ENCODE measurements around the gene PTX4. TPM values are rescaled to one million over a fixed set of nuclear protein-coding genes. Genes with fewer than 3 reads are reported as not detected.

PTX4 gene
- total and polyA plus RNA-seq, 4 donors = 0.08 to 0.61 TPM; not detected in 2

- Histone ChIP-seq H3K27me3 (ENCODE audit: control insufficient read depth in 4 of 4, insufficient read depth in 4 of 4, low read length in 3 of 4) (no peaks in the 10 kb centered on the region), H3K4me3 (ENCODE audit: low read depth in 1 of 3, low read length in 3 of 3) (no peak overlapping the region), H3K36me3 (ENCODE audit: control insufficient read depth in 4 of 4, insufficient read depth in 3 of 4, low read depth in 1 of 4, low read length in 3 of 4) (no peaks in the 10 kb centered on the region), H3K9me3 (ENCODE audit: control insufficient read depth in 4 of 4, low read length in 3 of 4) (no peaks in the 10 kb centered on the region), H3K4me1 (ENCODE audit: control insufficient read depth in 4 of 4, insufficient read depth in 4 of 4, low read length in 3 of 4) (no peaks in the 10 kb centered on the region), H3K9ac (ENCODE audit: low read depth in 1 of 2, low read length in 2 of 2) (no peak overlapping the region), H3K27ac (ENCODE audit: low read depth in 1 of 2, low read length in 2 of 2) (no peak overlapping the region)
- WGBS = 90% methylated on average over 40 of the region's 40 CpGs
- TF ChIP-seq YY1 (IDR thresholded peaks at IDR 0.05) (no peak), FOXA1 (IDR thresholded peaks at IDR 0.05) (no peak), ZBTB33 (IDR thresholded peaks at IDR 0.05) (no peak), SP1 (IDR thresholded peaks at IDR 0.05) (no peak), HNF4A (conservative IDR thresholded peaks at IDR 0.05) (no peak), HNF4G (IDR thresholded peaks at IDR 0.05) (no peak), RXRA (IDR thresholded peaks at IDR 0.05) (no peak), JUND (IDR thresholded peaks at IDR 0.05) (no peak), TAF1 (conservative IDR thresholded peaks at IDR 0.05) (no peak), FOXA2 (IDR thresholded peaks at IDR 0.05) (no peak), GABPA (IDR thresholded peaks at IDR 0.05 in 1 of 2, conservative IDR thresholded peaks at IDR 0.05 in 1 of 2) (no peak), ATF3 (IDR thresholded peaks at IDR 0.05) (no peak), EGR1 (IDR thresholded peaks at IDR 0.05; ENCODE audit: low read depth in 2 of 2) (no peak), RAD21 (IDR thresholded peaks at IDR 0.05) (no peak), NR2F2 (IDR thresholded peaks at IDR 0.05) (no peak)
- TF ChIP-seq, protein P1, sequence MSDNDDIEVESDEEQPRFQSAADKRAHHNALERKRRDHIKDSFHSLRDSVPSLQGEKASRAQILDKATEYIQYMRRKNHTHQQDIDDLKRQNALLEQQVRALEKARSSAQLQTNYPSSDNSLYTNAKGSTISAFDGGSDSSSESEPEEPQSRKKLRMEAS (IDR thresholded peaks at IDR 0.05) = no peak
- TF ChIP-seq, protein P2, sequence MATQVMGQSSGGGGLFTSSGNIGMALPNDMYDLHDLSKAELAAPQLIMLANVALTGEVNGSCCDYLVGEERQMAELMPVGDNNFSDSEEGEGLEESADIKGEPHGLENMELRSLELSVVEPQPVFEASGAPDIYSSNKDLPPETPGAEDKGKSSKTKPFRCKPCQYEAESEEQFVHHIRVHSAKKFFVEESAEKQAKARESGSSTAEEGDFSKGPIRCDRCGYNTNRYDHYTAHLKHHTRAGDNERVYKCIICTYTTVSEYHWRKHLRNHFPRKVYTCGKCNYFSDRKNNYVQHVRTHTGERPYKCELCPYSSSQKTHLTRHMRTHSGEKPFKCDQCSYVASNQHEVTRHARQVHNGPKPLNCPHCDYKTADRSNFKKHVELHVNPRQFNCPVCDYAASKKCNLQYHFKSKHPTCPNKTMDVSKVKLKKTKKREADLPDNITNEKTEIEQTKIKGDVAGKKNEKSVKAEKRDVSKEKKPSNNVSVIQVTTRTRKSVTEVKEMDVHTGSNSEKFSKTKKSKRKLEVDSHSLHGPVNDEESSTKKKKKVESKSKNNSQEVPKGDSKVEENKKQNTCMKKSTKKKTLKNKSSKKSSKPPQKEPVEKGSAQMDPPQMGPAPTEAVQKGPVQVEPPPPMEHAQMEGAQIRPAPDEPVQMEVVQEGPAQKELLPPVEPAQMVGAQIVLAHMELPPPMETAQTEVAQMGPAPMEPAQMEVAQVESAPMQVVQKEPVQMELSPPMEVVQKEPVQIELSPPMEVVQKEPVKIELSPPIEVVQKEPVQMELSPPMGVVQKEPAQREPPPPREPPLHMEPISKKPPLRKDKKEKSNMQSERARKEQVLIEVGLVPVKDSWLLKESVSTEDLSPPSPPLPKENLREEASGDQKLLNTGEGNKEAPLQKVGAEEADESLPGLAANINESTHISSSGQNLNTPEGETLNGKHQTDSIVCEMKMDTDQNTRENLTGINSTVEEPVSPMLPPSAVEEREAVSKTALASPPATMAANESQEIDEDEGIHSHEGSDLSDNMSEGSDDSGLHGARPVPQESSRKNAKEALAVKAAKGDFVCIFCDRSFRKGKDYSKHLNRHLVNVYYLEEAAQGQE (IDR thresholded peaks at IDR 0.05) = no peak
- TF ChIP-seq, protein P3, sequence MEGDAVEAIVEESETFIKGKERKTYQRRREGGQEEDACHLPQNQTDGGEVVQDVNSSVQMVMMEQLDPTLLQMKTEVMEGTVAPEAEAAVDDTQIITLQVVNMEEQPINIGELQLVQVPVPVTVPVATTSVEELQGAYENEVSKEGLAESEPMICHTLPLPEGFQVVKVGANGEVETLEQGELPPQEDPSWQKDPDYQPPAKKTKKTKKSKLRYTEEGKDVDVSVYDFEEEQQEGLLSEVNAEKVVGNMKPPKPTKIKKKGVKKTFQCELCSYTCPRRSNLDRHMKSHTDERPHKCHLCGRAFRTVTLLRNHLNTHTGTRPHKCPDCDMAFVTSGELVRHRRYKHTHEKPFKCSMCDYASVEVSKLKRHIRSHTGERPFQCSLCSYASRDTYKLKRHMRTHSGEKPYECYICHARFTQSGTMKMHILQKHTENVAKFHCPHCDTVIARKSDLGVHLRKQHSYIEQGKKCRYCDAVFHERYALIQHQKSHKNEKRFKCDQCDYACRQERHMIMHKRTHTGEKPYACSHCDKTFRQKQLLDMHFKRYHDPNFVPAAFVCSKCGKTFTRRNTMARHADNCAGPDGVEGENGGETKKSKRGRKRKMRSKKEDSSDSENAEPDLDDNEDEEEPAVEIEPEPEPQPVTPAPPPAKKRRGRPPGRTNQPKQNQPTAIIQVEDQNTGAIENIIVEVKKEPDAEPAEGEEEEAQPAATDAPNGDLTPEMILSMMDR (IDR thresholded peaks at IDR 0.05; ENCODE audit: low read depth, low read length, missing input control) = no peak
- DNase-seq (ENCODE audit: low spot score) = no peak
Observed at GRCh38 chr16:1485847-1486496, 2.8 kb downstream of the PTX4 start.

Measured in liver (tissue), 9 donors.